Calu3 (cell line): ENCODE data around the gene MBNL2. TPM values are rescaled to one million over a fixed set of nuclear protein-coding genes. Genes with fewer than 3 reads are reported as not detected.
A peak's percentile ranks its signal among the peaks of the same experiment; 100 is the strongest.

Source experiments
- BruUV-seq: library from RNA; stranded (reverse); fragments of 400-500 nt; replicated peaks from 2 replicates; lab custom pipeline; 2021; lab: Mats Ljungman, UMichigan
- CTCF ChIA-PET: fragments of 300-600 bp; sonication (Branson Sonifier 250); formaldehyde crosslinking; loops from one replicate; lab custom pipeline; 2022; ENCODE audit warnings: antibody characterized with exemption; lab: Charles Lee
- DNase-seq: peaks from one replicate; pipeline ENCODE4 v3.0.0; 2022
- H3K27ac Mint-ChIP-seq: one replicate; pipeline ENCODE4 v1.8.0; 2022; ENCODE audit warnings: mixed read lengths; ENCODE audit not compliant: unreplicated experiment
- H3K27me3 Mint-ChIP-seq: one replicate; pipeline ENCODE4 v1.8.0; 2022; ENCODE audit warnings: mixed read lengths; ENCODE audit not compliant: unreplicated experiment
- H3K36me3 Mint-ChIP-seq: one replicate; pipeline ENCODE4 v1.8.0; 2022; ENCODE audit warnings: mild to moderate bottlenecking, moderate library complexity, mixed read lengths; ENCODE audit not compliant: insufficient read depth, unreplicated experiment
- H3K4me1 Mint-ChIP-seq: one replicate; pipeline ENCODE4 v1.8.0; 2022; ENCODE audit warnings: mild to moderate bottlenecking, low read depth, mixed read lengths; ENCODE audit not compliant: unreplicated experiment
- H3K4me3 Mint-ChIP-seq: one replicate; pipeline ENCODE4 v1.8.0; 2022; ENCODE audit warnings: mild to moderate bottlenecking, low read depth, moderate library complexity, mixed read lengths; ENCODE audit not compliant: unreplicated experiment
- H3K9me3 Mint-ChIP-seq: one replicate; pipeline ENCODE4 v1.8.0; 2022; ENCODE audit warnings: low read depth, mixed read lengths; ENCODE audit not compliant: unreplicated experiment
- intact Hi-C: fragments of 100-400 bp; cut with micrococcal nuclease; formaldehyde crosslinking; loops from one replicate; pipeline ENCODE4 v1.10.0; 2022; ENCODE audit not compliant: unreplicated experiment
- total RNA-seq: library from RNA; stranded (reverse); gene quantifications from 2 replicates; pipeline ENCODE4 v1.2.3, GENCODE V29; 2022
- TF ChIP-seq, protein P1 (sequence below): fragments of 200-600 bp; IDR thresholded peaks from one replicate; pipeline ENCODE4 v1.8.0; 2022; ENCODE audit warnings: antibody characterized with exemption; ENCODE audit not compliant: unreplicated experiment

Gene MBNL2
- total RNA-seq, 1 experiment from 2014 or later: 37.1 TPM

DNA sequence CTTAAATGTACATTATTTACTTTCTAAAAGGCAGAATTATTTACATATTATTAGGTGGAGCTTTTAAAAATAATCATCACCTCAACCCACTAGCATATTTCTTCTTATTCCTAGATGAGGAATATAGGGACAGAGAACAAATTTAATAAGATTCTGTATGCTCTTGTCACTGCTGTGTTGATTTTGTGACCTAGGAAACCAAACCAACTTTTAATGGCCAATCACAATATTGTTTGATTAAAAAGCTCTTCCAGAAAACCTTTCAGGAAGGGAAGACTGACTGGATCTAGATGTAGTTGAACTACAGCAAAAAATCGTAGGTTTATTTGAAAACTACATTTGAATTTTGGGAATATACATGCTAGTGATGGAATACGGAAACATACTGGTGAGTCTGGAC, 120.0 kb downstream of the MBNL2 start:
- BruUV-seq: no TSS peak
- Mint-ChIP-seq H3K4me3 (no peak overlapping the region), H3K36me3 (peaks cover 11% of the 10 kb centered on the region), H3K27ac (no peak overlapping the region), H3K27me3 (no peaks in the 10 kb centered on the region), H3K9me3 (no peaks in the 10 kb centered on the region), H3K4me1 (peaks cover 5% of the 10 kb centered on the region)
- no peak for DNase-seq
- intact Hi-C loops: loop anchor here (5.0 kb wide), 3 partner anchors 120 to 325 kb away; partner anchors contain the start of gene MBNL2
- CTCF ChIA-PET: no interaction called here
- TF ChIP-seq, protein P1, sequence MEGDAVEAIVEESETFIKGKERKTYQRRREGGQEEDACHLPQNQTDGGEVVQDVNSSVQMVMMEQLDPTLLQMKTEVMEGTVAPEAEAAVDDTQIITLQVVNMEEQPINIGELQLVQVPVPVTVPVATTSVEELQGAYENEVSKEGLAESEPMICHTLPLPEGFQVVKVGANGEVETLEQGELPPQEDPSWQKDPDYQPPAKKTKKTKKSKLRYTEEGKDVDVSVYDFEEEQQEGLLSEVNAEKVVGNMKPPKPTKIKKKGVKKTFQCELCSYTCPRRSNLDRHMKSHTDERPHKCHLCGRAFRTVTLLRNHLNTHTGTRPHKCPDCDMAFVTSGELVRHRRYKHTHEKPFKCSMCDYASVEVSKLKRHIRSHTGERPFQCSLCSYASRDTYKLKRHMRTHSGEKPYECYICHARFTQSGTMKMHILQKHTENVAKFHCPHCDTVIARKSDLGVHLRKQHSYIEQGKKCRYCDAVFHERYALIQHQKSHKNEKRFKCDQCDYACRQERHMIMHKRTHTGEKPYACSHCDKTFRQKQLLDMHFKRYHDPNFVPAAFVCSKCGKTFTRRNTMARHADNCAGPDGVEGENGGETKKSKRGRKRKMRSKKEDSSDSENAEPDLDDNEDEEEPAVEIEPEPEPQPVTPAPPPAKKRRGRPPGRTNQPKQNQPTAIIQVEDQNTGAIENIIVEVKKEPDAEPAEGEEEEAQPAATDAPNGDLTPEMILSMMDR: no peak

- Mint-ChIP-seq H3K27ac (no peak overlapping the region), H3K4me3 (no peak overlapping the region), H3K4me1 (peaks cover 5% of the 10 kb centered on the region), H3K36me3 (peaks cover 11% of the 10 kb centered on the region), H3K9me3 (no peaks in the 10 kb centered on the region), H3K27me3 (no peaks in the 10 kb centered on the region)
- CTCF ChIA-PET: no interaction called here
- TF ChIP-seq, protein P1: no peak
- intact Hi-C loops: loop anchor here (5.0 kb wide), 3 partner anchors 121 to 326 kb away; partner anchors contain the start of gene MBNL2
- BruUV-seq: no TSS peak
- DNase-seq: no peak
Measured at GRCh38 chr13:97342936-97343335, 120.8 kb downstream of the MBNL2 start.

GRCh38 chr13:97344265-97345175, 122.4 kb downstream of the MBNL2 start:
- Mint-ChIP-seq H3K27ac (no peak overlapping the region), H3K27me3 (no peaks in the 10 kb centered on the region), H3K4me1 (peaks cover 5% of the 10 kb centered on the region), H3K4me3 (no peak overlapping the region), H3K36me3 (peaks cover 11% of the 10 kb centered on the region), H3K9me3 (no peaks in the 10 kb centered on the region)
- no TSS peak for BruUV-seq
- intact Hi-C loops: loop anchor here (2.0 to 5.0 kb wide), 4 partner anchors 88 to 327 kb away; partner anchors contain the start of gene MBNL2
- TF ChIP-seq, protein P1: peak; percentile 14
- CTCF ChIA-PET: interaction anchor here (0.7 to 1.1 kb wide), 2 partner anchors 120 to 235 kb away, joined by 3 to 8 read pairs; no protein-coding TSS in a partner anchor
- peak; percentile 16 for DNase-seq

- Mint-ChIP-seq H3K4me3 (no peak overlapping the region), H3K27me3 (no peaks in the 10 kb centered on the region), H3K27ac (no peak overlapping the region), H3K9me3 (no peaks in the 10 kb centered on the region), H3K4me1 (peaks cover 5% of the 10 kb centered on the region), H3K36me3 (peaks cover 11% of the 10 kb centered on the region)
- TF ChIP-seq, protein P1: no peak
- BruUV-seq: no TSS peak
- no peak for DNase-seq
- intact Hi-C loops: no loop called here
- CTCF ChIA-PET: no interaction called here
Measured at GRCh38 chr13:97346097-97346496, 124.0 kb downstream of the MBNL2 start.
